ACC112 (cell line): ENCODE results near the gene NECTIN3.

Experiments
- H2AFZ ChIP-seq: fragments of 200-600 bp; sonication (generic); one replicate; pipeline ENCODE4 v1.6.0; 2017; ENCODE audit warnings: antibody characterized with exemption, low read length; ENCODE audit not compliant: unreplicated experiment
- H3K27ac ChIP-seq: fragments of 200-600 bp; sonication (generic); 2 replicates; pipeline ENCODE4 v1.5.1; 2014; ENCODE audit warnings: low read depth, mild to moderate bottlenecking, antibody characterized with exemption, low read length, moderate library complexity
- H3K27me3 ChIP-seq: fragments of 200-600 bp; sonication (generic); 2 replicates; pipeline ENCODE4 v1.6.1; 2014; ENCODE audit warnings: mild to moderate bottlenecking, antibody characterized with exemption, low read length, moderate library complexity, mixed read lengths; ENCODE audit not compliant: insufficient read depth
- H3K36me3 ChIP-seq: fragments of 200-600 bp; sonication (generic); 2 replicates; pipeline ENCODE4 v1.6.1; 2016; ENCODE audit warnings: mild to moderate bottlenecking, antibody characterized with exemption, low read length, moderate library complexity, mixed read lengths; ENCODE audit not compliant: insufficient read depth
- H3K4me1 ChIP-seq: fragments of 200-600 bp; sonication (generic); one replicate; pipeline ENCODE4 v1.6.1; 2016; ENCODE audit warnings: low read length, mixed read lengths; ENCODE audit not compliant: insufficient read depth, unreplicated experiment, control insufficient read depth
- H3K4me3 ChIP-seq: fragments of 200-600 bp; sonication (generic); 2 replicates; pipeline ENCODE4 v1.5.1; 2014; ENCODE audit warnings: mild to moderate bottlenecking, low read depth, low read length
- H3K79me2 ChIP-seq: fragments of 200-600 bp; sonication (generic); one replicate; pipeline ENCODE4 v1.6.0; 2016; ENCODE audit warnings: low read length; ENCODE audit not compliant: control insufficient read depth, unreplicated experiment, insufficient read depth

The NECTIN3 gene

DNA sequence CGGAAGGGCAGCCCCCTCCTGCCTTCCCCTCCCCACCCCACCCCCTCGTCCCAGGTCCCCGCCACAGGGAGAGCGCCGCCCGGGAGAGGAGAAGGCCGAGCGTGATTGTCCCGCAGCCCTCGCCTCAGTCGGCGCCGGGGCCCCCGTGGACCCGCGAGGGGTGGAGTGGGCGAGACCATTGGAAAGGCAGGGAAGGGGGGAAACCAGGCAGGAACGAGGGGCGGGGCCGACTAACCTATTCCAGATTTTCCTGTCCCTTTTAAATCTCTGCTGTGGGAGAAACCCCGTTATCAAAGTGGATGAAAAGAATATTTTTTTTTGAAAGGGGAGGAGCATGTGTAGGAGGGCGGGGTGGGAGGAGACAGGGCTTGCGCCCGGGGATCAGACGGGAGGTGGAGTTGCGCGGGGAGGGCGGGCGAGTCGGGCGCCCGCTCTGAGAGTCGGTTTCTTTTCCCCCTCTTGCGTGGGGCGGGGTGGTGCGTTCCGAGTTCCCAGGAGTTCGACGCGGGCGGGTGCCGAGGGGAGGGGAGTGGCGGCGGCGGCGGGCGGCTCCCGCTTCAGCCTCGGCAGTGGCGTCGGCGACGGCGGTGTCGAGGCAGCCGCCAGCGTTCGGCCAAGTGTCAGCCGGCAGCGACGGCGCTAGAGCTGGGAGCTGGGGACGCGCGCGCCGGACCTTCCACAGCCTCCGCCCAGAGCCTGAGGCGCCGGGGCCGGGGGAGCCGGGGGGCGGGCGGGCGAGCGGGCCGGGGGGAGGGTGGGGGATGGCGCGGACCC, at the start of gene NECTIN3:
Gene NECTIN3, plus strand, starts transcription at position 560 of the 774 bp plus-strand sequence. Its CDS starts 202 bp downstream, at position 762.
- peak within 1 kb of the TSS; percentile 77 for H3K27ac ChIP-seq
- no peaks in the 10 kb centered on the region for H3K36me3 ChIP-seq
- peaks cover 55% of the 10 kb centered on the region for H3K79me2 ChIP-seq
- peak within 1 kb of the TSS; percentile 92 for H3K4me3 ChIP-seq
- H3K27me3 ChIP-seq = no peaks in the 10 kb centered on the region
- peaks cover 34% of the 10 kb centered on the region for H3K4me1 ChIP-seq
- H2AFZ ChIP-seq = peak within 1 kb of the TSS; percentile 85

GRCh38 chr3:111027868-111028267, 43.7 kb upstream of the NECTIN3 start:
- H3K79me2 ChIP-seq = no peaks in the 10 kb centered on the region
- H2AFZ ChIP-seq = no peak overlapping the region
- H3K36me3 ChIP-seq = no peaks in the 10 kb centered on the region
- H3K27me3 ChIP-seq = no peaks in the 10 kb centered on the region
- no peak overlapping the region for H3K27ac ChIP-seq
- H3K4me3 ChIP-seq = no peak overlapping the region
- no peaks in the 10 kb centered on the region for H3K4me1 ChIP-seq

- Histone ChIP-seq H3K27ac (no peak overlapping the region), H3K27me3 (no peaks in the 10 kb centered on the region), H3K4me3 (no peak overlapping the region), H3K36me3 (no peaks in the 10 kb centered on the region), H3K4me1 (no peaks in the 10 kb centered on the region), H3K79me2 (no peaks in the 10 kb centered on the region), H2AFZ (no peak overlapping the region)
Measured at GRCh38 chr3:111031538-111031937, 40.1 kb upstream of the NECTIN3 start.

DNA sequence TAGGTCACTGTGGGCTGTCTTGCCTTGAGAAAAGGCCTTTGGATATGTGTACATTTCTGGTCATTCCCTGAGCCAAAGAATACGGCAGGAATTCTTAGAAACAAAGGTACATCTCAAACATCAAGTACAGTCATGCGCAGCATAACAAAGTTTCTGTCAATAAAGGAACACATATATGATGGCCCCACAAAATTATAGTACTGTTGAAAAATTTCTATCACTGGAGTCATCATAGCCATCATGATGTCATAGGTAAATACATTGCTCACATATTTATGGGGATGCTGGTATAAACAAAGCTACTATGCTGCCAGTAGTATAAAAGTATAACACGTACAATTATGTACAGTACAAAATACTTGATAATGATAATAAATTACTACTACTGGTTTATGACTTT, 38.9 kb upstream of the NECTIN3 start:
- Histone ChIP-seq H3K36me3 (no peaks in the 10 kb centered on the region), H3K27ac (no peak overlapping the region), H3K4me1 (no peaks in the 10 kb centered on the region), H2AFZ (no peak overlapping the region), H3K79me2 (no peaks in the 10 kb centered on the region), H3K4me3 (no peak overlapping the region), H3K27me3 (no peaks in the 10 kb centered on the region)

DNA sequence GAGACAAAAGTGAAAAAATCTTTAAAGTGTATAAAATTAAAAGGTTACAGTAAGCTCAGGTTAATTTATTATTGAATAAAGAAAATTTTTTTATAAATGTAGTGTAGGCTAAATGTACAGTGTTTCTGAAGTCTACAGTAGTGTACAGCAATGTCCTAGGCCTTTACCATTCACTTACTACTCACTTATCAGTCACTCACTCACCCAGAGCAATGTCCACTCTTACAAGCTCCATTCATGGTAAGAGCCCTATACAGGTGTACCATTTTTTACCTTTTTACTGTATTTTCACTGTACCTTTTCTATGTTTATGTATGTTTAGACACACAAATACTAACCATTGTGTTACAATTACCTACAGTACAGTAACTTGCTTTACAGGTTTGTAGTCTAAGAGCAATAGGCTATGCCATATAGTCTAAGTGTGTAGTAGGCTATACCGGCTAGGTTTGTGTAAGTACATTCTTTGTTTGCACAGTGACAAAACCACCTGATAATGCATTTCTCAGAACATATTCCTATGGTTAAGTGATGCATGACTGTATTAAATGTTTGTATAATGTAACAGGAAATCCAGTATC, 38.1 kb upstream of the NECTIN3 start:
- H3K27ac ChIP-seq = no peak overlapping the region
- no peaks in the 10 kb centered on the region for H3K4me1 ChIP-seq
- no peak overlapping the region for H3K4me3 ChIP-seq
- no peaks in the 10 kb centered on the region for H3K79me2 ChIP-seq
- H3K36me3 ChIP-seq = no peaks in the 10 kb centered on the region
- no peaks in the 10 kb centered on the region for H3K27me3 ChIP-seq
- no peak overlapping the region for H2AFZ ChIP-seq

DNA sequence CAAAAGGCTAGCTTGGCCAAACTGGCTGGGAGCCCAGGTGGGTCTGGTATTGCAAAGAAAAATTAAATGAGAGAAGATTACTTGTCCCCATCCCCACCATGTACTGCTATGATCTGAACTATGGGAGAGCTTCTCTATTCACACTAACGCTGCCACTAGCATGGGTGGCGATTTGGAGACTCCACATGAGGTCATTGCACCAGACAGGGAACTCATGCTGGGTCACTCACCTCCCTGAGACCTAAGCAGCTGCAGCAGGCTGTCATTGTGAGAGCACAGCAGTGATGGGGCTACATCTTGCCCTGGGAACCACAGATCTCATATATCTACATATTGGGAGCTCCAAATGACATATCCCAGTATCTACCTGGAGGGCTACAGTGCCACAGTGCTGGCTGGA, 36.3 kb upstream of the NECTIN3 start:
- Histone ChIP-seq H3K4me1 (no peaks in the 10 kb centered on the region), H3K4me3 (no peak overlapping the region), H3K27me3 (no peaks in the 10 kb centered on the region)

DNA sequence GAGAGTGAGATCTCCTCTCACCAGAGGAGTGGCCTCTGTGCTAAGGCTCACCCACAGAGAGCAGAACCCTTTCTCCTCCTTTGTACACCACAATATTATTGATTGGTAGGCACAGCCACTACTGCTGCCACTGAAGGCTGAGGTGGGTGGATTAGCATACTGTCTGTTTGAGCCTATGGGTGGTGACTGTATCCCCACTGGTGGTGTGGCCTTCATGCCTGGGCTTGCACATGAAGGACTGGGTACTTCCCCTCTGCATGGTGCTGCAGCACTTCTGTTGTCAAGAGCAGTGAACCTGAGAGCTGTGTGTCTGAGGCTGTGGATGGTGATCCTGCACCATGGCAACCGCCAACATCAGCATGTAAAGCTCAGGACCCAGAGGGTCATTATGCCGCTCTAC, 35.7 kb upstream of the NECTIN3 start:
- no peaks in the 10 kb centered on the region for H3K79me2 ChIP-seq
- H3K4me1 ChIP-seq = no peaks in the 10 kb centered on the region
- H3K27me3 ChIP-seq = no peaks in the 10 kb centered on the region
- no peak overlapping the region for H2AFZ ChIP-seq
- H3K27ac ChIP-seq = no peak overlapping the region
- H3K36me3 ChIP-seq = no peaks in the 10 kb centered on the region
- no peak overlapping the region for H3K4me3 ChIP-seq

More for the DNA sequence above, 36.3 kb upstream of the NECTIN3 start:
- Histone ChIP-seq H3K36me3 (no peaks in the 10 kb centered on the region), H3K79me2 (no peaks in the 10 kb centered on the region), H3K27ac (no peak overlapping the region), H2AFZ (no peak overlapping the region)

DNA sequence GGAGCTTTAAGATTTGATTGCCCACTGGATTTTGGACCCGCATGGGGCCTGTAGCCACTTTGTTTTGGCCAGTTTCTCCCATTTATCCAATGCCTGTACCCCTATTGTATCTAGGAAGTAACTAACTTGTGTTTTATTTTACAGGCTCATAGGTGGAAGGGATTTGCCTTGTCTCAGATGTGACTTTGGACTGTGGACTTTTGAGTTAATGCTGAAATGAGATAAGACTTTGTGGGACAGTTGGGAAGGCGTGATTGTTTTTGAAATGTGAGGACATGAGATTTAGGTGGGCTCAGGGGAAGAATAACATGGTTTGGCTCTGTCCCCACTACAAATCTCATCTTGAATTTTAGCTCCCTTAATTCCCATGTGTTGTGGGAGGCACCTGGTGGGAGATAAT, 30.7 kb upstream of the NECTIN3 start:
- no peak overlapping the region for H3K4me3 ChIP-seq
- no peak overlapping the region for H2AFZ ChIP-seq
- H3K79me2 ChIP-seq = no peaks in the 10 kb centered on the region
- no peak overlapping the region for H3K27ac ChIP-seq
- no peaks in the 10 kb centered on the region for H3K4me1 ChIP-seq
- no peaks in the 10 kb centered on the region for H3K27me3 ChIP-seq
- no peaks in the 10 kb centered on the region for H3K36me3 ChIP-seq

DNA sequence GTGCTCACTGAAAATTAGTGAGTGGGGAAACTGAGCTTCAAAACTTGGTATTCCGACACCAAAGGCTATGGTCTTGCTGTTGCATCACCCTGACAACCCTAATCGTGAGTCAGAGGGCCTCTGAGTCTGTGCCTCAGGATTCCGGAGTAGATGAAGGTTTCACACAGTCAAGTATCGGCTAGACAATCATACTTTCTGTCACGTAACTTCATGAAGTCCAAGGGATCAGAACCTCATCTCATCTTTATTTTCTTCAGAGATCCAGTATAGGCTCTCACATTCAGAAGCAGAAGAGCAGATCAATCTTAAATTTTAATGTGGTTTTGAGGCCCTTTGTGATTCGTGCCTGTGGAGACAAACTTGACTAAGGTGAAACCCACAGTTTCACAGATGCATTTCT, 26.1 kb upstream of the NECTIN3 start:
- Histone ChIP-seq H2AFZ (no peak overlapping the region), H3K27ac (no peak overlapping the region), H3K4me1 (no peaks in the 10 kb centered on the region), H3K4me3 (no peak overlapping the region), H3K36me3 (no peaks in the 10 kb centered on the region), H3K79me2 (no peaks in the 10 kb centered on the region), H3K27me3 (no peaks in the 10 kb centered on the region)

- Histone ChIP-seq H3K27ac (no peak overlapping the region), H2AFZ (no peak overlapping the region), H3K79me2 (no peaks in the 10 kb centered on the region), H3K4me3 (no peak overlapping the region), H3K36me3 (no peaks in the 10 kb centered on the region), H3K27me3 (no peaks in the 10 kb centered on the region), H3K4me1 (no peaks in the 10 kb centered on the region)
Measured at GRCh38 chr3:111047042-111047441, 24.6 kb upstream of the NECTIN3 start.

DNA sequence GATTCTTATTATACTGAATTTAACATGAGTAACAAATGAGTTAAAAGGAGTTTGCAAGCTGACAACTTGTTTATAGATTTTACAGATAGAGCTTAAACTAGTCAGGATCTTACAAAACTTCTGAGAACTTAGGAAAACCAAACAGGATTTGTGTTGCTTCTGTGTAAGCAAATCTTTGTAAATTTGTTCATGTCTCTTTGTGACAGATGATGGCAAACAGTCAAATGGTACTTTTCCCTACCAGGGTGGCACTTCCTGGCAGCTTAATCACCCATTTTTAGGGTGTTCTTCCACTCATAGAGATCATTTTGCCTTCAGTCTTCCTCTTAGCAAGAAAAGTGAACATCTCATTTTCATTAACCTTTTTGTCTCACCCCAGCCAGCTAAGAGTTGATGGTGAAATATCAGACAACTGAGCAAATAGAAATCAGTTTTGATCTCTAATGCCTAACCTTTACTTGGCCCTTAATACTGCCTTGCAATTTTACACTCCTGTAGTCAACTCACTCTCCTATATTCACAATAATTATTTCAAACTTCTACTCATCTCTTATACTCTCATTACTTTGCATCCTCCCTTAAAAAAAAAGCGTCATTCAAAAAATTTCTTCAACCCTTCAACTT, 23.7 kb upstream of the NECTIN3 start:
- Histone ChIP-seq H3K4me3 (no peak overlapping the region), H3K4me1 (no peaks in the 10 kb centered on the region), H3K27me3 (no peaks in the 10 kb centered on the region), H3K36me3 (no peaks in the 10 kb centered on the region), H3K79me2 (no peaks in the 10 kb centered on the region), H2AFZ (no peak overlapping the region), H3K27ac (no peak overlapping the region)
